ENCODE measurements around the gene EML6. TPM values are rescaled to one million over a fixed set of nuclear protein-coding genes. Genes with fewer than 3 reads are reported as not detected.

EML6 gene
- total and polyA plus RNA-seq, 12 donors: 0.07 to 1.5 (median 0.31) TPM

DNA sequence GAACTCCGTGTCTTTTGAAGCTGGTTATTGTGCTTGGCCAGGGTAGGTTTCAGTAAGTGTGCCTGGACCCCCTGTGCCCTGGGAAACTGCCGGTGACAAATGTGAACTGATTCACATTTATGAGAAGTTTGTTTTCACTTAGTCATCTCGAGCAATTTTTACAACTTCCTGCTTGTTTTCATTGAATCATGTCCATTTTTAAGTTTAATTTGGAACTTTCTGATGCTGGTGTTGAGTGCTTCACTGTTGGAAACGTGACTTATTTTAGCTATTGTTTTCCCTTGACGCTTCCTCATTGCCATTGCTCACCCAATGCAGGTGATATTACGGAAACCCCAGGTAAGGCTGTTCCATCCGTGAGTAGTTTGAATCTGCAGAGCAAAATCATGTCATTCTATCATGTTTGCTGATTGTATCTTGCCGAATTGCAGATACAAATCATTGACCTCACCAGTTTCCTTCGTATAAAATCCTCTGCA is 229.6 kb downstream of the EML6 start:
- intact Hi-C loops (cut with DNase I): no loop called here
- no peak for DNase-seq
- Histone ChIP-seq H3K36me3 (no peaks in the 10 kb centered on the region), H3K4me1 (no peaks in the 10 kb centered on the region), H3K4me3 (no peak overlapping the region), H3K9me3 (no peaks in the 10 kb centered on the region), H3K27ac (no peak overlapping the region), H3K27me3 (peaks cover 0 to 18% (median 0%) of the 10 kb centered on the region in 7 donors)
- ATAC-seq: no peak
- TF ChIP-seq CTCF (IDR thresholded peaks at IDR 0.05): no peak
- 70 to 78% methylated on average over 9 of the region's 9 CpGs for WGBS, 2 donors

DNA sequence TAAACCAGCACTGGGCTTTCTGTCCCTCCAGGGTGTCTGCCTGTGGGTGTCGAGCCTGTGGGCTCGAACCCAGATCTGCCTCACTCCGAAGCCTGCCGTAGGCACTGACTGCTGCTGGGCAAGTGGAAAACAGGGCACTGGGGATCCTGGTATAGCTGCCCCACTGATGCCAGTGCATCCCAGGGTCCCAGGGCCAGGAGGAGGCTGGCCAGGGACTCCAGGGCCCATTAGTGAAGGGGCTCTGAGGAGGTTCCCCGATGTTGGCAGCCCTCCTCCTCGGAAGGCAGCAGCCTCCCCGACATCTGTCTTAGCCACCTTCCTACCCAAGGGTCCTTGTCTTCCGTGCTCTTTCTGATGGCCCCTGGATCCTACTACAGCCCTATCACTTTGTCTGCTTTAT is 230.7 kb downstream of the EML6 start:
- ATAC-seq: no peak
- Histone ChIP-seq H3K4me1 (no peaks in the 10 kb centered on the region), H3K27me3 (peaks cover 0 to 19% (median 0%) of the 10 kb centered on the region in 7 donors), H3K36me3 (no peaks in the 10 kb centered on the region), H3K9me3 (no peaks in the 10 kb centered on the region), H3K4me3 (no peak overlapping the region), H3K27ac (no peak overlapping the region)
- no peak for DNase-seq
- no peak for TF ChIP-seq CTCF (IDR thresholded peaks at IDR 0.05)
- intact Hi-C loops (cut with DNase I): no loop called here
- WGBS, 2 donors: 82 to 88% methylated on average over 8 of the region's 8 CpGs

DNA sequence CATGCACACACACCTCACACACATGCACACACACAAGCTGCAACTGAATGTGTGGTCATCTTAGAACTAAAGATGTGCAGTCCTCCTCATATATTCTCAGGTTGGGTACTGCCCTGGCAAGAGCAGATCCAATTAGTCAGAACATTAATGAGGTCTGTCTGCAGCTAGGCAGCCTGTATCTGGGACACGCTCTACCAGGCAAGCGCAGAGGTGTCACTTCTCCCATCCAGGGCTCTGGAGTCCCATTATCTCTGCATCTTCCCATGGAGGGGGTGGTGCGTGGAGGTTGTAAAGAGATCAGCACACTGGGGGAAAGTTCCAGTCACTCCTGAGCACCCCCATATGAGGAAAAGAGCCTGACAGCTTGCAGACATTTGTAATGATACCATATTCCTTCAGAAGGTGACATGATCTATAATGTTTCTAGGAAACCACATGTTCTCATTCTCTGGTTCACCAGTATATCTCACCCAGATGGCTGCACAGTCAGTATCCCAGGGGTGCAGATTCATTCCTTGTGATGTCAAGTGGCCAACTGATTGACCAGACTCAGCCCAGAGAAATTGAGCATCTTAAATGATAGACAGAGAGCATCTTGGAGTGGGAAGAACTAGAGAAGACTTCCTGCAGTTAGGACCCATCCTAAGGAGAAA is 231.4 kb downstream of the EML6 start:
- no peaks in the 10 kb centered on the region for H3K9me3 ChIP-seq
- WGBS, 2 donors: 90 to 92% methylated on average over 3 of the region's 3 CpGs
- ATAC-seq: no peak
- intact Hi-C loops (cut with DNase I): no loop called here
- no peak for TF ChIP-seq CTCF (IDR thresholded peaks at IDR 0.05)
- DNase-seq: no peak
- H3K27ac ChIP-seq: no peak overlapping the region
- peaks cover 0 to 22% (median 0%) of the 10 kb centered on the region in 7 donors for H3K27me3 ChIP-seq
- no peaks in the 10 kb centered on the region for H3K4me1 ChIP-seq
- no peaks in the 10 kb centered on the region for H3K36me3 ChIP-seq
- no peak overlapping the region for H3K4me3 ChIP-seq

DNA sequence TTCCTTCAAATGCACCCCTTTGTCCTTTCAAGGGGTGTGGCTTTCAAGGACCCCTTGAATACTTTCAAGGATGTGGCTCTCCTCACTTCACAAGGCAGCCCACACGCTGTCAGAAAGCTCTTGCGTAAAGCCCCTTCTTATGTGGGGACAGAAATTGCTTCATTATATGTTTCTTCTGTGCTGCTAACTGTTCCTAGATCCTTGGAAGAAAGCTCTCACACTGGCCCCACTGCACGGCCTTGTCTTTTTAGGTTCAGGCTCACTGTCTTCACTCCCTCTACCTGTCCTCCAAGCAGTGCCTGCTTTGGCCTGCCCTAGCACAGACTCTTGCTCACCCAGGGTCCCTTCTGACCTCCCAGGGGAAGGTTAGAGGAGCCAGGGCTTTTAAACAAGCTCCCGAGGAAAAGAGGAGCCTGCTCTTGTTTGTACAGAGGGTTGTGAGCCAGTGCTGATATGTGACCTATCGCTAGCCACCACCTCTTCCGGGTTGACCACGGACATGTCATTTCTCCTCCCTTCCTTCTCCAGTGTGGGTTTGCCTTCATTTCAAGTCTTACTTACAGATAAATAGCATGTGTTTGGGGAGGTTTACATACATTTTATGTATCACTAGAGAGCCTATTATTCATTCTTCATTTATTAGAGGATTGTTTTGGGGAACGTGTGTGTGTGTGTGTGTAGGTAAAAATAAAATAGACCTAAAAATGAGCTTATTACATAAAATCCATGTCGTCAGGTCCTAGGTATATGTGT is 232.1 kb downstream of the EML6 start:
- DNase-seq (no peak), ATAC-seq (no peak)
- 65 to 68% methylated on average over 9 of the region's 9 CpGs for WGBS, 2 donors
- H3K9me3 ChIP-seq: no peaks in the 10 kb centered on the region
- intact Hi-C loops (cut with DNase I): no loop called here
- H3K4me3 ChIP-seq: no peak overlapping the region
- peaks cover 0 to 25% (median 0%) of the 10 kb centered on the region in 7 donors for H3K27me3 ChIP-seq
- TF ChIP-seq CTCF (IDR thresholded peaks at IDR 0.05): no peak
- H3K27ac ChIP-seq: no peak overlapping the region
- H3K36me3 ChIP-seq: no peaks in the 10 kb centered on the region
- H3K4me1 ChIP-seq: no peaks in the 10 kb centered on the region

All from heart right ventricle (tissue), 16 donors.